Epidermal melanocyte (primary cell): ENCODE data around the gene SBK3.
"Not testable (repeated sequence)": the region's sequence is repeated elsewhere in the genome, so short reads cannot be mapped to it uniquely, and the experiment has no call there.

Experiments
- DNase-seq: peaks from one replicate; pipeline ENCODE4 v3.0.0; 2011; ENCODE audit warnings: low spot score; ENCODE audit not compliant: insufficient read length

Gene SBK3

GRCh38 chr19:55576746-55577145, 31.4 kb upstream of the SBK3 start:
- DNase-seq = no peak

GRCh38 chr19:55573929-55574328, 28.6 kb upstream of the SBK3 start:
- DNase-seq = not testable (repeated sequence)

- DNase-seq = not testable (repeated sequence)
These were observed 24.1 kb upstream of the SBK3 start for GRCh38 chr19:55569477-55569876.

- no peak for DNase-seq
These were observed 22.5 kb upstream of the SBK3 start for GRCh38 chr19:55567708-55568328.

GRCh38 chr19:55566823-55567222, 21.5 kb upstream of the SBK3 start:
- DNase-seq = no peak

- DNase-seq = no peak
These were observed 17.9 kb upstream of the SBK3 start for GRCh38 chr19:55563261-55563690.

GRCh38 chr19:55559684-55560083, 14.3 kb upstream of the SBK3 start:
- DNase-seq = no peak

- DNase-seq = no peak
These were observed 9.4 kb upstream of the SBK3 start for GRCh38 chr19:55554741-55555152.

- no peak for DNase-seq
These were observed 9.0 kb upstream of the SBK3 start for GRCh38 chr19:55554302-55554701.

- DNase-seq = no peak
These were observed 8.2 kb upstream of the SBK3 start for GRCh38 chr19:55553217-55554182.

- DNase-seq = peak; percentile 53
These were observed 7.3 kb upstream of the SBK3 start for GRCh38 chr19:55552620-55553019.

- no peak for DNase-seq
These were observed 6.9 kb upstream of the SBK3 start for GRCh38 chr19:55552206-55552605.

GRCh38 chr19:55550321-55550650, 4.9 kb upstream of the SBK3 start:
- no peak for DNase-seq

GRCh38 chr19:55549500-55550320, 4.4 kb upstream of the SBK3 start:
- DNase-seq = no peak

- no peak for DNase-seq
These were observed 1.7 kb upstream of the SBK3 start for GRCh38 chr19:55546822-55547614.

GRCh38 chr19:55546011-55546410, 668 bp upstream of the SBK3 start:
- no peak for DNase-seq

GRCh38 chr19:55544776-55545439, 435 bp downstream of the SBK3 start:
- DNase-seq = no peak

- no peak for DNase-seq
These were observed 1.3 kb downstream of the SBK3 start for GRCh38 chr19:55544014-55544413.

GRCh38 chr19:55543567-55543966, 1.8 kb downstream of the SBK3 start:
- no peak for DNase-seq

GRCh38 chr19:55542292-55542855, 3.0 kb downstream of the SBK3 start:
- no peak for DNase-seq
